SK-N-SH (cell line): ENCODE data around the gene TEN1. TPM values are rescaled to one million over a fixed set of nuclear protein-coding genes. Genes with fewer than 3 reads are reported as not detected.

Experiments used
- CTCF ChIA-PET: fragments of 300-600, 350-600 bp; formaldehyde crosslinking; extraction: SDS; loops from one replicate; lab custom pipeline; 2021; lab: Yijun Ruan, JAX
- POLR2A ChIA-PET: fragments of 350-600 bp; sonication (Branson Sonifier 250); formaldehyde crosslinking; extraction: SDS; loops from one replicate; lab custom pipeline; 2020; ENCODE audit warnings: antibody characterized with exemption, inconsistent platforms; lab: Yijun Ruan, JAX
- DNase-seq: peaks from one replicate; pipeline ENCODE4 v3.0.0; 2012
- H2AFZ ChIP-seq: fragments of 200-600 bp; sonication (generic); 2 replicates; pipeline ENCODE4 v1.8.1; 2016; ENCODE audit warnings: antibody characterized with exemption, mild to moderate bottlenecking, low read depth
- H3F3A ChIP-seq: fragments of 200-600 bp; sonication (generic); replicated peaks from 2 replicates; pipeline ENCODE3; 2016; ENCODE audit warnings: antibody characterized with exemption, mild to moderate bottlenecking; ENCODE audit not compliant: insufficient read depth
- H3K27ac ChIP-seq, 2 experiments: fragments of 200-500 bp in 1 of 2; fragments of 200-600 bp in 1 of 2; sonication (Bioruptor generic) in 1 of 2; sonication (generic), shearing (Covaris generic) in 1 of 2; 2 replicates each; pipeline versions ENCODE4 v1.5.1 to v1.6.1; 2014 to 2016; ENCODE audit warnings: low read depth in 2 of 2, inconsistent platforms in 1 of 2, low read length in 1 of 2, mild to moderate bottlenecking in 1 of 2, mixed read lengths in 1 of 2
- H3K27me3 ChIP-seq: fragments of 200-600 bp; sonication (generic), shearing (Covaris generic); 2 replicates; pipeline ENCODE4 v1.6.1; 2016; ENCODE audit warnings: mixed run types; ENCODE audit not compliant: insufficient read depth
- H3K36me3 ChIP-seq, 2 experiments: fragments of 200-500 bp in 1 of 2; fragments of 200-600 bp in 1 of 2; sonication (Bioruptor generic) in 1 of 2; sonication (generic) in 1 of 2; replicated peaks in 1 of 2; 2 replicates each; pipeline versions ENCODE3 to v1.5.1; 2014 to 2016; ENCODE audit warnings: low read length in 1 of 2, mild to moderate bottlenecking in 1 of 2; ENCODE audit not compliant: insufficient read depth in 2 of 2, control insufficient read depth in 1 of 2
- H3K4me1 ChIP-seq, 2 experiments: fragments of 200-500 bp in 1 of 2; fragments of 200-600 bp in 1 of 2; sonication (Bioruptor generic) in 1 of 2; sonication (generic), shearing (Covaris generic) in 1 of 2; 2 replicates each; pipeline versions ENCODE4 v1.5.1 to v1.6.1; 2014 to 2016; ENCODE audit warnings: low read depth in 1 of 2, low read length in 1 of 2, mixed run types in 1 of 2; ENCODE audit not compliant: insufficient read depth in 2 of 2, control insufficient read depth in 1 of 2
- H3K4me2 ChIP-seq: fragments of 200-600 bp; sonication (generic), shearing (Covaris generic); 2 replicates; pipeline ENCODE4 v1.6.1; 2017; ENCODE audit warnings: mixed run types
- H3K4me3 ChIP-seq, 2 experiments: fragments of 200-500 bp in 1 of 2; fragments of 200-600 bp in 1 of 2; sonication (Bioruptor generic) in 1 of 2; sonication (generic), shearing (Covaris generic) in 1 of 2; 2 replicates each; pipeline versions ENCODE4 v1.5.1 to v1.8.1; 2014 to 2016; ENCODE audit warnings: low read depth in 2 of 2, inconsistent platforms in 1 of 2, low read length in 1 of 2, mild to moderate bottlenecking in 1 of 2, mixed read lengths in 1 of 2, moderate library complexity in 1 of 2
- H3K79me2 ChIP-seq: fragments of 200-600 bp; sonication (generic); 2 replicates; pipeline ENCODE4 v1.8.1; 2017; ENCODE audit warnings: mild to moderate bottlenecking; ENCODE audit not compliant: insufficient read depth
- H3K9ac ChIP-seq: fragments of 200-600 bp; sonication (generic); 2 replicates; pipeline ENCODE4 v1.6.1; 2017; ENCODE audit warnings: mixed run types
- H3K9me2 ChIP-seq: fragments of 200-600 bp; sonication (generic); 2 replicates; pipeline ENCODE4 v1.6.1; 2017; ENCODE audit warnings: mixed run types
- H3K9me3 ChIP-seq: fragments of 200-600 bp; sonication (generic); 2 replicates; pipeline ENCODE4 v1.6.1; 2017; ENCODE audit warnings: mixed run types, mild to moderate bottlenecking, moderate library complexity
- H4K20me1 ChIP-seq: fragments of 200-600 bp; sonication (generic); 2 replicates; pipeline ENCODE4 v1.6.1; 2017; ENCODE audit warnings: mild to moderate bottlenecking, mixed run types; ENCODE audit not compliant: insufficient read depth
- CHD2 ChIP-seq: fragments of 150-350 bp; IDR thresholded peaks from 2 replicates; pipeline ENCODE4 v1.6.1; 2018; ENCODE audit warnings: low read length; ENCODE audit not compliant: partially characterized antibody
- CTCF ChIP-seq: fragments of 200-600 bp; sonication (generic); IDR thresholded peaks from 2 replicates; pipeline ENCODE4 v1.6.1; 2017; ENCODE audit warnings: antibody characterized with exemption, mild to moderate bottlenecking, moderate library complexity
- EZH2phosphoT487 ChIP-seq: fragments of 200-600 bp; sonication (generic); IDR thresholded peaks from 2 replicates; pipeline ENCODE4 v1.6.1; 2017; ENCODE audit warnings: low read depth, mixed run types, mild to moderate bottlenecking, antibody characterized with exemption, moderate library complexity, borderline replicate concordance
- FOXJ3 ChIP-seq: sonication (generic); formaldehyde crosslinking; IDR thresholded peaks from 2 replicates; pipeline ENCODE4 v1.5.1; 2020; ENCODE audit warnings: mild to moderate bottlenecking, missing genetic modification reagents
- GABPA ChIP-seq: IDR thresholded peaks from 2 replicates; pipeline ENCODE4 v1.4.0; 2012; ENCODE audit warnings: low read depth, mild to moderate bottlenecking
- JUND ChIP-seq: IDR thresholded peaks from 2 replicates; pipeline ENCODE4 v1.4.0; 2012
- NFIC ChIP-seq: IDR thresholded peaks from 2 replicates; pipeline ENCODE4 v1.4.0; 2012; ENCODE audit warnings: borderline replicate concordance
- NRF1 ChIP-seq: IDR thresholded peaks from 2 replicates; pipeline ENCODE4 v1.6.1; 2012; ENCODE audit warnings: low read depth, mild to moderate bottlenecking, low read length
- POLR2AphosphoS5 ChIP-seq: IDR thresholded peaks from 2 replicates; pipeline ENCODE4 v1.6.1; 2012; ENCODE audit warnings: low read depth, low read length
- RAD21 ChIP-seq: IDR thresholded peaks from 2 replicates; pipeline ENCODE4 v1.6.1; 2012; ENCODE audit warnings: mild to moderate bottlenecking, low read length
- RCOR1 ChIP-seq: fragments of 150-350 bp; IDR thresholded peaks from 2 replicates; pipeline ENCODE4 v1.6.1; 2017; ENCODE audit warnings: antibody characterized with exemption, low read length
- REST ChIP-seq: IDR thresholded peaks from 2 replicates; pipeline ENCODE4 v1.6.1; 2012; ENCODE audit warnings: mild to moderate bottlenecking, low read depth, low read length, moderate library complexity
- RFX5 ChIP-seq: IDR thresholded peaks from 2 replicates; pipeline ENCODE4 v1.6.1; 2012; ENCODE audit warnings: mild to moderate bottlenecking, improper control_type of control experiment, low read length
- RXRA ChIP-seq: IDR thresholded peaks from 2 replicates; pipeline ENCODE4 v1.4.0; 2012; ENCODE audit warnings: low read depth, mild to moderate bottlenecking, borderline replicate concordance
- SMC3 ChIP-seq: IDR thresholded peaks from 2 replicates; pipeline ENCODE4 v1.6.1; 2012; ENCODE audit warnings: low read depth, low read length, improper control_type of control experiment
- TAF1 ChIP-seq: IDR thresholded peaks from 2 replicates; pipeline ENCODE4 v1.6.1; 2012; ENCODE audit warnings: low read depth, mild to moderate bottlenecking, low read length, moderate library complexity, borderline replicate concordance
- TCF12 ChIP-seq: IDR thresholded peaks from 2 replicates; pipeline ENCODE4 v1.4.0; 2012
- USF2 ChIP-seq: fragments of 150-350 bp; IDR thresholded peaks from 2 replicates; pipeline ENCODE4 v1.6.1; 2017; ENCODE audit warnings: antibody characterized with exemption, low read length, low read depth, borderline replicate concordance
- YY1 ChIP-seq: IDR thresholded peaks from 2 replicates; pipeline ENCODE4 v1.4.0; 2012; ENCODE audit warnings: low read depth, mild to moderate bottlenecking
- ZBTB33 ChIP-seq: IDR thresholded peaks from 2 replicates; pipeline ENCODE4 v1.4.0; 2012; ENCODE audit warnings: low read depth, borderline replicate concordance
- WGBS: methylation state at CpG from one replicate; pipeline ENCODE4 v1.1.6; 2017; ENCODE audit warnings: low lambda C conversion rate; 5-methylcytosine and 5-hydroxymethylcytosine counted together
- polyA plus RNA-seq, 3 experiments: library from polyadenylated mRNA; depleted of rRNA; stranded (reverse); fragments of >200 nt; gene quantifications; 2 replicates each; pipeline ENCODE4 v1.2.3, GENCODE V29; 2012

Gene TEN1
- polyA plus RNA-seq, 1 of the 3 experiments (the other 2 are of a cell fraction) = 33.6 TPM

GRCh38 chr17:76024353-76024752, 45.3 kb downstream of the TEN1 start:
- Histone ChIP-seq H3K36me3 (no peaks in the 10 kb centered on the region), H2AFZ (no peak overlapping the region), H3K9me2 (no peaks in the 10 kb centered on the region), H3K4me2 (no peak overlapping the region), H4K20me1 (no peaks in the 10 kb centered on the region), H3F3A (peaks cover 9% of the 10 kb centered on the region), H3K9me3 (no peaks in the 10 kb centered on the region), H3K27me3 (no peaks in the 10 kb centered on the region)
- CTCF ChIA-PET = interaction anchor here (0.7 to 1.5 kb wide), 3 partner anchors 11 to 19 kb away, joined by 3 to 6 read pairs (median 3); no protein-coding TSS in a partner anchor
- POLR2A ChIA-PET = no interaction called here
- 91% methylated on average over 8 of the region's 9 CpGs for WGBS
- TF ChIP-seq RCOR1 (no peak), SMC3 (no peak), RFX5 (no peak), FOXJ3 (no peak), NFIC (no peak), CHD2 (no peak), REST (no peak), POLR2AphosphoS5 (no peak), GABPA (no peak), ZBTB33 (no peak), NRF1 (no peak), CTCF (no peak), TCF12 (no peak), YY1 (no peak), RAD21 (no peak), JUND (no peak), EZH2phosphoT487 (no peak), TAF1 (no peak), USF2 (no peak), RXRA (no peak)
- TF ChIP-seq, all 33 proteins: peak for 0
- no peak overlapping the region for H3K9ac ChIP-seq
- H3K4me1 ChIP-seq = peaks cover 2 to 7% of the 10 kb centered on the region in 2 experiments; a peak in 3 of 4 replicates
- no peak for DNase-seq
- H3K27ac ChIP-seq = no peak overlapping the region
- H3K79me2 ChIP-seq = no peaks in the 10 kb centered on the region
- H3K4me3 ChIP-seq = no peak overlapping the region
